PC-3 (cell line): Measurements from ENCODE around the gene INTS1. TPM values are rescaled to one million over a fixed set of nuclear protein-coding genes. Genes with fewer than 3 reads are reported as not detected.

ENCODE experiments used
- ATAC-seq: fragments of 200-7000 bp; cut with Tn5 transposase; 2 replicates; pipeline ENCODE4 v1.9.1; 2020; ENCODE audit warnings: mild to moderate bottlenecking, moderate library complexity
- BruUV-seq: library from RNA; stranded (reverse); fragments of 400-500 nt; replicated peaks from 2 replicates; lab custom pipeline; 2021; lab: Mats Ljungman, UMichigan
- CTCF ChIA-PET: fragments of 300-600 bp; sonication (Branson Sonifier 250); formaldehyde crosslinking; loops from one replicate; lab custom pipeline; 2022; ENCODE audit warnings: antibody characterized with exemption; lab: Charles Lee
- POLR2A ChIA-PET: fragments of 300-600 bp; sonication (Branson Sonifier 250); formaldehyde crosslinking; loops from one replicate; lab custom pipeline; 2022; ENCODE audit warnings: antibody characterized with exemption; ENCODE audit not compliant: unreplicated experiment; lab: Charles Lee
- DNase-seq: peaks from one replicate; pipeline ENCODE4 v3.0.0-alpha.2; 2015
- H2AFZ ChIP-seq: fragments of 300-600 bp; sonication (generic); 2 replicates; pipeline ENCODE4 v1.6.0; 2016; ENCODE audit warnings: antibody characterized with exemption, low read length
- H3F3A ChIP-seq: fragments of 300-600 bp; sonication (generic); one replicate; pipeline ENCODE4 v1.6.0; 2017; ENCODE audit warnings: antibody characterized with exemption, low read length, control low read depth, mild to moderate bottlenecking; ENCODE audit not compliant: unreplicated experiment
- H3K27ac ChIP-seq: fragments of 300-600 bp; sonication (generic); 2 replicates; pipeline ENCODE4 v1.5.1; 2016; ENCODE audit warnings: mild to moderate bottlenecking, low read length
- H3K27me3 ChIP-seq: fragments of 300-600 bp; sonication (generic); 2 replicates; pipeline ENCODE4 v1.6.1; 2016; ENCODE audit warnings: low read length, mixed read lengths
- H3K36me3 ChIP-seq: fragments of 300-600 bp; sonication (generic); 2 replicates; pipeline ENCODE4 v1.6.1; 2016; ENCODE audit warnings: low read depth, mixed run types, low read length, mixed read lengths
- H3K4me1 ChIP-seq: fragments of 300-600 bp; sonication (generic); 2 replicates; pipeline ENCODE4 v1.5.1; 2016; ENCODE audit warnings: low read length; ENCODE audit not compliant: insufficient read depth
- H3K4me2 ChIP-seq: fragments of 300-600 bp; sonication (generic); 2 replicates; pipeline ENCODE4 v1.6.0; 2016; ENCODE audit warnings: low read length
- H3K4me3 ChIP-seq: fragments of 300-600 bp; sonication (generic); 2 replicates; pipeline ENCODE4 v1.5.1; 2016; ENCODE audit warnings: mild to moderate bottlenecking, low read length, mixed read lengths
- H3K79me2 ChIP-seq: fragments of 300-600 bp; sonication (generic); 2 replicates; pipeline ENCODE4 v1.6.1; 2017; ENCODE audit warnings: low read length, mixed read lengths
- H3K9ac ChIP-seq: fragments of 300-600 bp; sonication (generic); 2 replicates; pipeline ENCODE4 v1.6.0; 2016; ENCODE audit warnings: mild to moderate bottlenecking, low read length
- H3K9me2 ChIP-seq: fragments of 300-600 bp; sonication (generic); replicated peaks from 2 replicates; pipeline ENCODE4 v1.6.1; 2016; ENCODE audit warnings: mixed run types, low read length, mixed read lengths
- H3K9me3 ChIP-seq: fragments of 300-600 bp; sonication (generic); 2 replicates; pipeline ENCODE4 v1.6.1; 2016; ENCODE audit warnings: low read length, mixed read lengths
- H4K20me1 ChIP-seq: fragments of 300-600 bp; sonication (generic); 2 replicates; pipeline ENCODE4 v1.6.1; 2016; ENCODE audit warnings: low read length, mixed read lengths
- EZH2 ChIP-seq: fragments of 300-600 bp; sonication (generic); IDR thresholded peaks from one replicate; pipeline ENCODE4 v1.6.1; 2017; ENCODE audit warnings: antibody characterized with exemption, mild to moderate bottlenecking, low read length; ENCODE audit not compliant: unreplicated experiment
- EZH2phosphoT487 ChIP-seq: fragments of 300-600 bp; sonication (generic); IDR thresholded peaks from 2 replicates; pipeline ENCODE4 v1.6.1; 2018; ENCODE audit warnings: mild to moderate bottlenecking, antibody characterized with exemption, low read length, borderline replicate concordance
- intact Hi-C: fragments of 100-400 bp; cut with micrococcal nuclease; formaldehyde crosslinking; loops from 2 replicates; pipeline ENCODE4 v1.9.0; 2023
- total RNA-seq: library from RNA; depleted of rRNA; stranded (reverse); fragments of >200 nt; gene quantifications from 2 replicates; pipeline ENCODE4 v1.2.3, GENCODE V29; 2014
- TF ChIP-seq, protein P1 (sequence below): fragments of 300-600 bp; sonication (generic); conservative IDR thresholded peaks from 2 replicates; pipeline ENCODE4 v1.5.1; 2017; ENCODE audit warnings: antibody characterized with exemption, low read depth, mild to moderate bottlenecking, low read length

Gene INTS1
- total RNA-seq, 1 experiment from 2014 or later: 62.9 TPM

DNA sequence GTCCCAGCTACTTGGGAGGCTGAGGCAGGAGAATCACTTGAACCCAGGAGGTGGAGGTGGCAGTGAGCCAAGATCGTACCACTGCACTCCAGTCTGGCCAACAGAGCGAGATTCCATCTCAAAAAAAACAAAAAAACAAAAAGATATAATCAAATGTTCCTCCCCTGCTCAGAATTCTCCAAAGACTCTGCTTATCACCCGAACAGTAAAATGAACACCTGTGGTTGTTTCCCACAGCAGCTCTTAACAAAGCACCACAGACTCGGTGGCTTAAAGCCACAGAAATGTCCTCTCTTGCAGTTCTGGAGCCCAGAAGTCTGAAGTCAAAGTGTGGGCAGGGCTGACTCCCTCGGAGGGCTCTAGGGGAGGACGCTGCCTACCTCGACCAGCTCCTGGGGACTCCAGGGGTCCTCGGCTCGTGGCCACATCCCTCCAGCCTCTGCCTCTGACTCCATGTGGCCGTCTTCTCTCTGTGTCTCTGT, 4.1 kb upstream of the INTS1 start:
- Histone ChIP-seq H3K9me2 (no peaks in the 10 kb centered on the region), H3K27ac (no peak overlapping the region), H3K36me3 (no peaks in the 10 kb centered on the region), H3K9ac (no peak overlapping the region), H3F3A (no peaks in the 10 kb centered on the region), H3K9me3 (no peaks in the 10 kb centered on the region), H4K20me1 (no peaks in the 10 kb centered on the region), H3K4me1 (peaks cover 15% of the 10 kb centered on the region), H3K79me2 (peaks cover 8% of the 10 kb centered on the region), H3K27me3 (no peaks in the 10 kb centered on the region), H3K4me2 (no peak overlapping the region), H3K4me3 (no peak overlapping the region), H2AFZ (no peak overlapping the region)
- no peak for DNase-seq
- POLR2A ChIA-PET: no interaction called here
- CTCF ChIA-PET: no interaction called here
- no TSS peak for BruUV-seq
- TF ChIP-seq, protein P1, sequence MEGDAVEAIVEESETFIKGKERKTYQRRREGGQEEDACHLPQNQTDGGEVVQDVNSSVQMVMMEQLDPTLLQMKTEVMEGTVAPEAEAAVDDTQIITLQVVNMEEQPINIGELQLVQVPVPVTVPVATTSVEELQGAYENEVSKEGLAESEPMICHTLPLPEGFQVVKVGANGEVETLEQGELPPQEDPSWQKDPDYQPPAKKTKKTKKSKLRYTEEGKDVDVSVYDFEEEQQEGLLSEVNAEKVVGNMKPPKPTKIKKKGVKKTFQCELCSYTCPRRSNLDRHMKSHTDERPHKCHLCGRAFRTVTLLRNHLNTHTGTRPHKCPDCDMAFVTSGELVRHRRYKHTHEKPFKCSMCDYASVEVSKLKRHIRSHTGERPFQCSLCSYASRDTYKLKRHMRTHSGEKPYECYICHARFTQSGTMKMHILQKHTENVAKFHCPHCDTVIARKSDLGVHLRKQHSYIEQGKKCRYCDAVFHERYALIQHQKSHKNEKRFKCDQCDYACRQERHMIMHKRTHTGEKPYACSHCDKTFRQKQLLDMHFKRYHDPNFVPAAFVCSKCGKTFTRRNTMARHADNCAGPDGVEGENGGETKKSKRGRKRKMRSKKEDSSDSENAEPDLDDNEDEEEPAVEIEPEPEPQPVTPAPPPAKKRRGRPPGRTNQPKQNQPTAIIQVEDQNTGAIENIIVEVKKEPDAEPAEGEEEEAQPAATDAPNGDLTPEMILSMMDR: no peak
- TF ChIP-seq EZH2 (no peak), EZH2phosphoT487 (no peak)
- no peak for ATAC-seq
- intact Hi-C loops: no loop called here

DNA sequence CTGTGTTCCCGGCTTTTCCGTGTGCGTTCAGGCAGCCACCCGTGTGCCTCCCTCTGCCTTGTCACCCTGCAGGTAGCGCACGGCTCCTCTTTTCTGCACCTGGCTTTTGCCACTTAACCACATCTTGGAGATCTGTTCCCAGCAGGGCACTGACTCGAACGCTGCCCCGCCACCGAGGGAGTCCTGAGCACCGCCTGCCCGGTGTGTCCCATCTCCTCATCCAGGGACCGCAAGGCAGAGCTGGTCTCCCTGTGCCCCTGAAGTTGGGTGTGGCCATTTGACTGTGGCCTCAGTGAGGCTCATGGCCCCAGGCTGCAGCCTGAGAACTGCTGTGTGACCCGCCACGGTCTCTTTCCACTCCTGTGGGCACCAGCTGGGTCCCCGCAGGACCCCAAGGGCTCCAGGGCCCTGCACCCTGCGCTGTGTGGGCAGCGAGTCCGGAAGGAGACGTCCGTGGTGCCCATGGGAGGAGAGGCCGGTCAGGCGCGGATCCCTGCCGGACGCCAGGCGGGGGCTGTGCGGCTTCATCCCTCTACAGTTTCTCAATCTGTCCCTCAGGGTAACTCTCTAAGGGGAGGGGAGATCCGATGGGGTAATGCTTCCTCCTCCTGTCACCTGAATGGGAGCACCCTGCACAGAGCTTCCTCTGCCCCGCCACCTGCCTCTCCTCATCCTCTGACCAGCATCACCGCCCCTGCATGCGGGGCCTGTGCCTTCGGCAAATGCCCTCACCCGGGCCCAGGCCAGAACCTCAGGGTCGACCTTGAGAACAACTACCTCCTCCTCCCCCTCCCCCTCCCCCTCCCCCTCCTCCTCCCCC, 1.8 kb upstream of the INTS1 start:
- ChIA-PET CTCF (interaction anchor here (1.0 kb wide), 1 partner anchor 50 kb away, joined by 8 read pairs; the partner anchor contains the start of gene TMEM184A), POLR2A (no interaction called here)
- intact Hi-C loops: loop anchor here (2.0 kb wide), 1 partner anchor 27 kb away; no protein-coding TSS in a partner anchor
- Histone ChIP-seq H3K4me3 (no peak overlapping the region), H3K4me1 (peaks cover 16% of the 10 kb centered on the region), H3K27ac (no peak overlapping the region), H3K9ac (no peak overlapping the region), H3K79me2 (peaks cover 30% of the 10 kb centered on the region), H3K36me3 (peaks cover 9% of the 10 kb centered on the region), H3K9me2 (no peaks in the 10 kb centered on the region), H4K20me1 (no peaks in the 10 kb centered on the region), H2AFZ (no peak overlapping the region), H3K9me3 (no peaks in the 10 kb centered on the region), H3K27me3 (no peaks in the 10 kb centered on the region), H3K4me2 (no peak overlapping the region), H3F3A (no peaks in the 10 kb centered on the region)
- TF ChIP-seq EZH2: no peak
- TF ChIP-seq EZH2phosphoT487: no peak
- TF ChIP-seq, protein P1: no peak
- DNase-seq: peak; percentile 11
- BruUV-seq: no TSS peak
- ATAC-seq: no peak

DNA sequence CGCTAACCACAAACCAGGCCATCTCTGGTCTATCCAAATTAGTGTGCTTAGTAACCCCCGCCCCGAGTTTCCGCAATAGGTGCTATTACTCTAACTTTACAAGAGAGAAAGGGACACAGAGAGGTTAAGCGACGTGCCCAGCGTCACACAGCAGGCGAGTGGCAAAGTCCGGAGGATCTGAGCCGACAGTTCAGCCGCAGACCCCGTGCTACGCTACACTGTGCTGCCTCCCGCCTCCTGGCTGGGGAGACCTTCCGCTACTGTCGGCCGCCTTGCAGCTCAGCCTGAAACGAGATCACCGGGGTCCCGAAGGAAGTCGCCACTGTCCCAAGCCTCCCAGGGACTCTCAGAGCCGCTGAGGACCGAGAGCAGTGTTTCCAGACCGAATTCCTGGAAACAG, 799 bp downstream of the INTS1 start:
- BruUV-seq: TSS peak; percentile 38
- H4K20me1 ChIP-seq: no peaks in the 10 kb centered on the region

More for the DNA sequence above, 799 bp downstream of the INTS1 start:
- H3K4me3 ChIP-seq: peak overlapping the region; percentile 97
- TF ChIP-seq EZH2: no peak
- TF ChIP-seq EZH2phosphoT487: no peak
- TF ChIP-seq, protein P1: no peak
- H3F3A ChIP-seq: no peaks in the 10 kb centered on the region
- peaks cover 16% of the 10 kb centered on the region for H3K4me1 ChIP-seq
- ChIA-PET CTCF (no interaction called here), POLR2A (no interaction called here)
- peak overlapping the region; percentile 91 for H3K9ac ChIP-seq
- H2AFZ ChIP-seq: no peak overlapping the region
- H3K9me3 ChIP-seq: no peaks in the 10 kb centered on the region
- H3K9me2 ChIP-seq: no peaks in the 10 kb centered on the region
- peaks cover 12% of the 10 kb centered on the region for H3K36me3 ChIP-seq
- no peaks in the 10 kb centered on the region for H3K27me3 ChIP-seq
- DNase-seq (no peak), ATAC-seq (no peak)
- H3K27ac ChIP-seq: no peak overlapping the region
- intact Hi-C loops: no loop called here
- H3K79me2 ChIP-seq: peaks cover 34% of the 10 kb centered on the region
- peak overlapping the region; percentile 92 for H3K4me2 ChIP-seq
